Measurements from ENCODE around the gene SCAF8. TPM values are rescaled to one million over a fixed set of nuclear protein-coding genes. Genes with fewer than 3 reads are reported as not detected.

Gene SCAF8
- total RNA-seq, 2 experiments from 2014 or later: 35.7 to 36.6 TPM

GRCh38 chr6:154821638-154822037 lies 88.4 kb downstream of the SCAF8 start:
- Mint-ChIP-seq H3K4me3 (no peak overlapping the region), H3K27me3 (ENCODE audit: low read depth) (no peaks in the 10 kb centered on the region), H3K27ac (no peak overlapping the region), H3K9me3 (ENCODE audit: insufficient read depth) (no peaks in the 10 kb centered on the region), H3K4me1 (ENCODE audit: low read depth) (no peaks in the 10 kb centered on the region), H3K36me3 (ENCODE audit: low read depth) (peaks cover 55% of the 10 kb centered on the region)
- no peak for ATAC-seq
- ChIA-PET CTCF (no interaction called here), POLR2A (no interaction called here)
- DNase-seq: no peak

GRCh38 chr6:154822947-154823558 lies 89.8 kb downstream of the SCAF8 start:
- H3K27ac Mint-ChIP-seq: no peak overlapping the region
- CTCF ChIA-PET: no interaction called here
- no peak for ATAC-seq

GRCh38 chr6:154824076-154824475 lies 90.9 kb downstream of the SCAF8 start:
- DNase-seq (no peak), ATAC-seq (no peak)
- Mint-ChIP-seq H3K4me1 (ENCODE audit: low read depth) (no peaks in the 10 kb centered on the region), H3K27me3 (ENCODE audit: low read depth) (no peaks in the 10 kb centered on the region), H3K4me3 (no peak overlapping the region), H3K9me3 (ENCODE audit: insufficient read depth) (no peaks in the 10 kb centered on the region), H3K36me3 (ENCODE audit: low read depth) (peaks cover 52% of the 10 kb centered on the region), H3K27ac (no peak overlapping the region)
- POLR2A ChIA-PET: no interaction called here
- CTCF ChIA-PET: no interaction called here

More at GRCh38 chr6:154822947-154823558, 89.8 kb downstream of the SCAF8 start:
- Mint-ChIP-seq H3K4me1 (ENCODE audit: low read depth) (no peaks in the 10 kb centered on the region), H3K9me3 (ENCODE audit: insufficient read depth) (no peaks in the 10 kb centered on the region), H3K27me3 (ENCODE audit: low read depth) (no peaks in the 10 kb centered on the region), H3K4me3 (no peak overlapping the region), H3K36me3 (ENCODE audit: low read depth) (peaks cover 55% of the 10 kb centered on the region)
- no peak for DNase-seq
- POLR2A ChIA-PET: no interaction called here

GRCh38 chr6:154829970-154830369 lies 96.8 kb downstream of the SCAF8 start:
- ATAC-seq (no peak), DNase-seq (no peak)
- H3K4me1 Mint-ChIP-seq (ENCODE audit: low read depth): no peaks in the 10 kb centered on the region
- H3K9me3 Mint-ChIP-seq (ENCODE audit: insufficient read depth): no peaks in the 10 kb centered on the region
- H3K36me3 Mint-ChIP-seq (ENCODE audit: low read depth): peaks cover 48% of the 10 kb centered on the region
- CTCF ChIA-PET: no interaction called here
- H3K4me3 Mint-ChIP-seq: no peak overlapping the region
- no peaks in the 10 kb centered on the region for H3K27me3 Mint-ChIP-seq (ENCODE audit: low read depth)
- POLR2A ChIA-PET: interaction anchor here (0.6 kb wide), 1 partner anchor 160 kb away, joined by 3 read pairs; no protein-coding TSS in a partner anchor
- no peak overlapping the region for H3K27ac Mint-ChIP-seq

GRCh38 chr6:154830771-154831170 lies 97.6 kb downstream of the SCAF8 start:
- Mint-ChIP-seq H3K4me3 (no peak overlapping the region), H3K36me3 (ENCODE audit: low read depth) (peaks cover 47% of the 10 kb centered on the region), H3K27me3 (ENCODE audit: low read depth) (no peaks in the 10 kb centered on the region), H3K27ac (no peak overlapping the region), H3K4me1 (ENCODE audit: low read depth) (no peaks in the 10 kb centered on the region), H3K9me3 (ENCODE audit: insufficient read depth) (no peaks in the 10 kb centered on the region)
- ChIA-PET CTCF (no interaction called here), POLR2A (no interaction called here)
- ATAC-seq (no peak), DNase-seq (no peak)

GRCh38 chr6:154835307-154835706 lies 102.1 kb downstream of the SCAF8 start:
- no peaks in the 10 kb centered on the region for H3K27me3 Mint-ChIP-seq (ENCODE audit: low read depth)
- ChIA-PET CTCF (no interaction called here), POLR2A (no interaction called here)
- no peaks in the 10 kb centered on the region for H3K4me1 Mint-ChIP-seq (ENCODE audit: low read depth)
- no peak overlapping the region for H3K27ac Mint-ChIP-seq
- DNase-seq (no peak), ATAC-seq (no peak)
- no peaks in the 10 kb centered on the region for H3K9me3 Mint-ChIP-seq (ENCODE audit: insufficient read depth)
- H3K36me3 Mint-ChIP-seq (ENCODE audit: low read depth): peaks cover 26% of the 10 kb centered on the region
- H3K4me3 Mint-ChIP-seq: no peak overlapping the region

- Mint-ChIP-seq H3K27me3 (ENCODE audit: low read depth) (no peaks in the 10 kb centered on the region), H3K36me3 (ENCODE audit: low read depth) (peaks cover 7% of the 10 kb centered on the region), H3K4me1 (ENCODE audit: low read depth) (no peaks in the 10 kb centered on the region), H3K9me3 (ENCODE audit: insufficient read depth) (no peaks in the 10 kb centered on the region), H3K27ac (no peak overlapping the region), H3K4me3 (no peak overlapping the region)
- ChIA-PET POLR2A (no interaction called here), CTCF (no interaction called here)
- ATAC-seq: no peak
- DNase-seq: no peak
These were observed 106.3 kb downstream of the SCAF8 start for GRCh38 chr6:154839546-154839945.

- no peaks in the 10 kb centered on the region for H3K9me3 Mint-ChIP-seq (ENCODE audit: insufficient read depth)
- ChIA-PET CTCF (interaction anchor here (1.3 kb wide), 1 partner anchor 164 kb away, joined by 3 read pairs; no protein-coding TSS in a partner anchor), POLR2A (no interaction called here)
- no peak for ATAC-seq
- no peaks in the 10 kb centered on the region for H3K27me3 Mint-ChIP-seq (ENCODE audit: low read depth)
- no peak for DNase-seq
- H3K27ac Mint-ChIP-seq: no peak overlapping the region
- peaks cover 7% of the 10 kb centered on the region for H3K36me3 Mint-ChIP-seq (ENCODE audit: low read depth)
- no peaks in the 10 kb centered on the region for H3K4me1 Mint-ChIP-seq (ENCODE audit: low read depth)
- no peak overlapping the region for H3K4me3 Mint-ChIP-seq
These were observed 107.1 kb downstream of the SCAF8 start for GRCh38 chr6:154840363-154840762.

- H3K36me3 Mint-ChIP-seq (ENCODE audit: low read depth): peaks cover 5% of the 10 kb centered on the region
- ChIA-PET CTCF (interaction anchor here (1.3 kb wide), 1 partner anchor 165 kb away, joined by 3 read pairs; no protein-coding TSS in a partner anchor), POLR2A (no interaction called here)
- DNase-seq (no peak), ATAC-seq (no peak)
- H3K27ac Mint-ChIP-seq: no peak overlapping the region
- no peaks in the 10 kb centered on the region for H3K9me3 Mint-ChIP-seq (ENCODE audit: insufficient read depth)
- H3K4me1 Mint-ChIP-seq (ENCODE audit: low read depth): no peaks in the 10 kb centered on the region
- no peaks in the 10 kb centered on the region for H3K27me3 Mint-ChIP-seq (ENCODE audit: low read depth)
- H3K4me3 Mint-ChIP-seq: no peak overlapping the region
These were observed 107.9 kb downstream of the SCAF8 start for GRCh38 chr6:154841109-154841508.

- Mint-ChIP-seq H3K4me3 (no peak overlapping the region), H3K27ac (no peak overlapping the region), H3K4me1 (ENCODE audit: low read depth) (no peaks in the 10 kb centered on the region), H3K9me3 (ENCODE audit: insufficient read depth) (no peaks in the 10 kb centered on the region), H3K36me3 (ENCODE audit: low read depth) (peaks cover 5% of the 10 kb centered on the region), H3K27me3 (ENCODE audit: low read depth) (no peaks in the 10 kb centered on the region)
- no peak for ATAC-seq
- DNase-seq: no peak
- ChIA-PET CTCF (no interaction called here), POLR2A (no interaction called here)
These were observed 109.6 kb downstream of the SCAF8 start for GRCh38 chr6:154842833-154843232.

- Mint-ChIP-seq H3K4me3 (no peak overlapping the region), H3K4me1 (ENCODE audit: low read depth) (no peaks in the 10 kb centered on the region), H3K27ac (no peak overlapping the region), H3K36me3 (ENCODE audit: low read depth) (peaks cover 11% of the 10 kb centered on the region), H3K9me3 (ENCODE audit: insufficient read depth) (no peaks in the 10 kb centered on the region), H3K27me3 (ENCODE audit: low read depth) (no peaks in the 10 kb centered on the region)
- POLR2A ChIA-PET: no interaction called here
- CTCF ChIA-PET: no interaction called here
- DNase-seq (no peak), ATAC-seq (no peak)
These were observed 114.1 kb downstream of the SCAF8 start for GRCh38 chr6:154847318-154847717.

- no peak overlapping the region for H3K27ac Mint-ChIP-seq
These were observed 115.4 kb downstream of the SCAF8 start for GRCh38 chr6:154848580-154848979.

GRCh38 chr6:154849475-154849874 lies 116.3 kb downstream of the SCAF8 start:
- Mint-ChIP-seq H3K27me3 (ENCODE audit: low read depth) (no peaks in the 10 kb centered on the region), H3K9me3 (ENCODE audit: insufficient read depth) (no peaks in the 10 kb centered on the region), H3K36me3 (ENCODE audit: low read depth) (peaks cover 20% of the 10 kb centered on the region), H3K4me1 (ENCODE audit: low read depth) (no peaks in the 10 kb centered on the region), H3K4me3 (no peak overlapping the region), H3K27ac (no peak overlapping the region)
- DNase-seq (no peak), ATAC-seq (no peak)
- CTCF ChIA-PET: interaction anchor here (1.5 kb wide), 1 partner anchor 174 kb away, joined by 3 read pairs; no protein-coding TSS in a partner anchor
- POLR2A ChIA-PET: no interaction called here

More at GRCh38 chr6:154848580-154848979, 115.4 kb downstream of the SCAF8 start:
- no peaks in the 10 kb centered on the region for H3K27me3 Mint-ChIP-seq (ENCODE audit: low read depth)
- H3K9me3 Mint-ChIP-seq (ENCODE audit: insufficient read depth): no peaks in the 10 kb centered on the region
- POLR2A ChIA-PET: no interaction called here
- peaks cover 13% of the 10 kb centered on the region for H3K36me3 Mint-ChIP-seq (ENCODE audit: low read depth)
- no peak for DNase-seq
- H3K4me3 Mint-ChIP-seq: no peak overlapping the region
- ATAC-seq: no peak
- H3K4me1 Mint-ChIP-seq (ENCODE audit: low read depth): no peaks in the 10 kb centered on the region
- CTCF ChIA-PET: interaction anchor here (1.5 kb wide), 1 partner anchor 173 kb away, joined by 3 read pairs; no protein-coding TSS in a partner anchor

All from activated CD8-positive, alpha-beta T cell treated with anti-CD3 and anti-CD28 coated beads, Interleukin-2, amount 10 ng/mL, durations not matched to agents 7 days and 5 days (primary cell).